Measurements from ENCODE around the gene GHR.

DNA sequence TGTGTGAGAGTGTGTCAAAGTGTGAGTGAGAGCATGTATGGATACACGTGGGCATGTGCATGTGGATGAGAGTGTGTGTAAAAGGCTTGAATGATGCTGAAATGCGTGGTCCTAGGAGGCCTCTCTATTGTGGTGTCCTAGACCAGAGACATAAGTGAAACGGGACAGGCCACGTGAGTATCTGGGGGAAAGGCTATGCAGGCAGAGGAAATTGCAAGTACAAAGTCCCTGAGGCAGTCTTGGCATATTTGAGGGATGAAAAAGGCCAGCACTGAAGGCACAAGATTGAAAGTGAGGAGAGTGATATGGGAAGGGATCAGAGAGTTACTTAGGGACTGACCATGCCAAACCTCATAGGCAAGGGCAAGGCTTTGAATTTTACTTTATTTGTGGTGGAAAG, 266.2 kb downstream of the GHR start:
- TF ChIP-seq POLR2A (IDR thresholded peaks at IDR 0.05) = no peak
- TF ChIP-seq, protein P1, sequence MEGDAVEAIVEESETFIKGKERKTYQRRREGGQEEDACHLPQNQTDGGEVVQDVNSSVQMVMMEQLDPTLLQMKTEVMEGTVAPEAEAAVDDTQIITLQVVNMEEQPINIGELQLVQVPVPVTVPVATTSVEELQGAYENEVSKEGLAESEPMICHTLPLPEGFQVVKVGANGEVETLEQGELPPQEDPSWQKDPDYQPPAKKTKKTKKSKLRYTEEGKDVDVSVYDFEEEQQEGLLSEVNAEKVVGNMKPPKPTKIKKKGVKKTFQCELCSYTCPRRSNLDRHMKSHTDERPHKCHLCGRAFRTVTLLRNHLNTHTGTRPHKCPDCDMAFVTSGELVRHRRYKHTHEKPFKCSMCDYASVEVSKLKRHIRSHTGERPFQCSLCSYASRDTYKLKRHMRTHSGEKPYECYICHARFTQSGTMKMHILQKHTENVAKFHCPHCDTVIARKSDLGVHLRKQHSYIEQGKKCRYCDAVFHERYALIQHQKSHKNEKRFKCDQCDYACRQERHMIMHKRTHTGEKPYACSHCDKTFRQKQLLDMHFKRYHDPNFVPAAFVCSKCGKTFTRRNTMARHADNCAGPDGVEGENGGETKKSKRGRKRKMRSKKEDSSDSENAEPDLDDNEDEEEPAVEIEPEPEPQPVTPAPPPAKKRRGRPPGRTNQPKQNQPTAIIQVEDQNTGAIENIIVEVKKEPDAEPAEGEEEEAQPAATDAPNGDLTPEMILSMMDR (IDR thresholded peaks at IDR 0.05) = no peak
